Endothelial cell of umbilical vein (primary cell): ENCODE measurements around the gene TAF13.
A peak's percentile ranks its signal among the peaks of the same experiment; 100 is the strongest.

Experiments used
- EZH2 ChIP-seq: IDR thresholded peaks from 2 replicates; pipeline ENCODE4 v1.6.1; 2012; ENCODE audit warnings: borderline replicate concordance, low read depth, mild to moderate bottlenecking, moderate library complexity, low read length, inconsistent platforms; ENCODE audit not compliant: severe bottlenecking
- FOS ChIP-seq: IDR thresholded peaks from 2 replicates; pipeline ENCODE4 v1.6.1; 2011; ENCODE audit warnings: mild to moderate bottlenecking, low read length, moderate library complexity, borderline replicate concordance; ENCODE audit not compliant: insufficient read depth
- GATA2 ChIP-seq: IDR thresholded peaks from 2 replicates; pipeline ENCODE4 v1.7.0; 2011; ENCODE audit warnings: low read depth, mild to moderate bottlenecking, moderate library complexity, mixed read lengths, low read length; ENCODE audit not compliant: insufficient read length, insufficient read depth
- JUN ChIP-seq: IDR thresholded peaks from 2 replicates; pipeline ENCODE4 v1.6.1; 2011; ENCODE audit warnings: borderline replicate concordance, low read depth; ENCODE audit not compliant: insufficient read length, insufficient read depth
- MAX ChIP-seq: IDR thresholded peaks from 2 replicates; pipeline ENCODE4 v1.6.1; 2011; ENCODE audit not compliant: insufficient read depth, insufficient read length
- MYC ChIP-seq: IDR thresholded peaks from one replicate; pipeline ENCODE4 v1.6.1; 2011; ENCODE audit warnings: mild to moderate bottlenecking, low read depth, low read length
- POLR2A ChIP-seq: IDR thresholded peaks from 2 replicates; pipeline ENCODE4 v1.6.1; 2012; ENCODE audit warnings: low read depth, mild to moderate bottlenecking, control low read depth, low read length
- POLR2AphosphoS5 ChIP-seq: IDR thresholded peaks from 2 replicates; pipeline ENCODE4 v1.6.1; 2012; ENCODE audit warnings: low read depth, mild to moderate bottlenecking, control low read depth, low read length, moderate library complexity; ENCODE audit not compliant: insufficient read depth
- TF ChIP-seq, protein P1 (sequence below), 2 donors: IDR thresholded peaks; 1 replicate in 1 of 2; 2 replicates in 1 of 2; pipeline ENCODE4 v1.5.1; 2011; ENCODE audit warnings: low read length in 2 of 2, mild to moderate bottlenecking in 2 of 2, moderate library complexity in 2 of 2, control low read depth in 1 of 2, inconsistent platforms in 1 of 2, low read depth in 1 of 2; ENCODE audit not compliant: insufficient read depth in 1 of 2; ENCODE audit errors: extremely low read depth in 1 of 2

- peak; percentile 99 for TF ChIP-seq POLR2AphosphoS5
- TF ChIP-seq FOS: no peak
- TF ChIP-seq, protein P1, sequence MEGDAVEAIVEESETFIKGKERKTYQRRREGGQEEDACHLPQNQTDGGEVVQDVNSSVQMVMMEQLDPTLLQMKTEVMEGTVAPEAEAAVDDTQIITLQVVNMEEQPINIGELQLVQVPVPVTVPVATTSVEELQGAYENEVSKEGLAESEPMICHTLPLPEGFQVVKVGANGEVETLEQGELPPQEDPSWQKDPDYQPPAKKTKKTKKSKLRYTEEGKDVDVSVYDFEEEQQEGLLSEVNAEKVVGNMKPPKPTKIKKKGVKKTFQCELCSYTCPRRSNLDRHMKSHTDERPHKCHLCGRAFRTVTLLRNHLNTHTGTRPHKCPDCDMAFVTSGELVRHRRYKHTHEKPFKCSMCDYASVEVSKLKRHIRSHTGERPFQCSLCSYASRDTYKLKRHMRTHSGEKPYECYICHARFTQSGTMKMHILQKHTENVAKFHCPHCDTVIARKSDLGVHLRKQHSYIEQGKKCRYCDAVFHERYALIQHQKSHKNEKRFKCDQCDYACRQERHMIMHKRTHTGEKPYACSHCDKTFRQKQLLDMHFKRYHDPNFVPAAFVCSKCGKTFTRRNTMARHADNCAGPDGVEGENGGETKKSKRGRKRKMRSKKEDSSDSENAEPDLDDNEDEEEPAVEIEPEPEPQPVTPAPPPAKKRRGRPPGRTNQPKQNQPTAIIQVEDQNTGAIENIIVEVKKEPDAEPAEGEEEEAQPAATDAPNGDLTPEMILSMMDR (IDR thresholded peaks at IDR 0.05; ENCODE audit: extremely low read depth in 1 of 2, insufficient read depth in 1 of 2, low read depth in 1 of 2, low read length in 2 of 2): no peak
- no peak for TF ChIP-seq JUN
- TF ChIP-seq POLR2A: peak; percentile 98
- TF ChIP-seq MAX: no peak
- no peak for TF ChIP-seq EZH2
- no peak for TF ChIP-seq MYC
- TF ChIP-seq GATA2: no peak
These were observed 34.0 kb downstream of the TAF13 start, which contains the start of gene WDR47 for GRCh38 chr1:109041621-109042468.
